Caco-2 (cell line): ENCODE measurements around the gene HIPK2. TPM values are rescaled to one million over a fixed set of nuclear protein-coding genes. Genes with fewer than 3 reads are reported as not detected.

Experiments used
- BruUV-seq: library from RNA; stranded (reverse); fragments of 400-500 nt; replicated peaks from 2 replicates; lab custom pipeline; 2021; lab: Mats Ljungman, UMichigan
- CTCF ChIA-PET: fragments of 300-600 bp; sonication (Branson Sonifier 250); formaldehyde crosslinking; loops from one replicate; lab custom pipeline; 2022; ENCODE audit warnings: antibody characterized with exemption; lab: Charles Lee
- POLR2A ChIA-PET: fragments of 300-600 bp; sonication (Branson Sonifier 250); formaldehyde crosslinking; loops from one replicate; lab custom pipeline; 2022; ENCODE audit warnings: antibody characterized with exemption; lab: Charles Lee
- DNase-seq, 2 experiments: peaks; one replicate each; pipeline versions ENCODE4 v3.0.0 to v3.0.0-alpha.2; 2020 to 2022
- H3K27me3 ChIP-seq: replicated peaks from 2 replicates; pipeline ENCODE4 v1.6.0; 2011; ENCODE audit warnings: low read length; ENCODE audit not compliant: control insufficient read depth, insufficient read depth
- H3K36me3 ChIP-seq: 2 replicates; pipeline ENCODE4 v1.5.1; 2011; ENCODE audit warnings: low read length; ENCODE audit not compliant: control insufficient read depth, insufficient read depth
- H3K4me1 ChIP-seq: fragments of 250-450 bp; sonication (Bioruptor Pico); 2 replicates; pipeline ENCODE4 v1.5.1; 2020; ENCODE audit warnings: mild to moderate bottlenecking
- H3K4me3 ChIP-seq: 2 replicates; pipeline ENCODE4 v1.5.1; 2011; ENCODE audit warnings: low read depth, mild to moderate bottlenecking, control low read depth, low read length
- H3K9me3 ChIP-seq: fragments of 250-450 bp; sonication (Bioruptor Pico); 2 replicates; pipeline ENCODE4 v1.5.1; 2020; ENCODE audit warnings: mild to moderate bottlenecking, moderate library complexity
- H3K27ac Mint-ChIP-seq: one replicate; pipeline ENCODE4 v1.8.0; 2022; ENCODE audit warnings: mixed read lengths; ENCODE audit not compliant: unreplicated experiment
- H3K27me3 Mint-ChIP-seq: one replicate; pipeline ENCODE4 v1.8.0; 2022; ENCODE audit warnings: mixed read lengths; ENCODE audit not compliant: insufficient read depth, unreplicated experiment
- H3K36me3 Mint-ChIP-seq: one replicate; pipeline ENCODE4 v1.8.0; 2022; ENCODE audit warnings: mild to moderate bottlenecking, mixed read lengths; ENCODE audit not compliant: insufficient read depth, unreplicated experiment
- H3K4me1 Mint-ChIP-seq: one replicate; pipeline ENCODE4 v1.8.0; 2022; ENCODE audit warnings: low read depth, mixed read lengths; ENCODE audit not compliant: unreplicated experiment
- H3K4me3 Mint-ChIP-seq: one replicate; pipeline ENCODE4 v1.8.0; 2022; ENCODE audit warnings: mild to moderate bottlenecking, moderate library complexity, mixed read lengths; ENCODE audit not compliant: unreplicated experiment
- H3K9me3 Mint-ChIP-seq: one replicate; pipeline ENCODE4 v1.8.0; 2022; ENCODE audit warnings: mixed read lengths; ENCODE audit not compliant: unreplicated experiment
- intact Hi-C: fragments of 100-400 bp; cut with micrococcal nuclease; formaldehyde crosslinking; loops from one replicate; pipeline ENCODE4 v1.10.0; 2022; ENCODE audit not compliant: unreplicated experiment
- total RNA-seq: library from RNA; stranded (reverse); gene quantifications from 2 replicates; pipeline ENCODE4 v1.2.3, GENCODE V29; 2022
- TF ChIP-seq, protein P1 (sequence below), 2 experiments: fragments of 200-600 bp in 1 of 2; IDR thresholded peaks; 1 replicate in 1 of 2; 2 replicates in 1 of 2; pipeline versions ENCODE4 v1.5.1 to v1.8.0; 2011 to 2022; ENCODE audit warnings: antibody characterized with exemption in 1 of 2, control low read depth in 1 of 2, inconsistent platforms in 1 of 2, low read depth in 1 of 2, low read length in 1 of 2, mild to moderate bottlenecking in 1 of 2, moderate library complexity in 1 of 2; ENCODE audit not compliant: insufficient read depth in 1 of 2, severe bottlenecking in 1 of 2, unreplicated experiment in 1 of 2

HIPK2 gene
- total RNA-seq, 1 experiment from 2014 or later: 42.8 TPM

DNA sequence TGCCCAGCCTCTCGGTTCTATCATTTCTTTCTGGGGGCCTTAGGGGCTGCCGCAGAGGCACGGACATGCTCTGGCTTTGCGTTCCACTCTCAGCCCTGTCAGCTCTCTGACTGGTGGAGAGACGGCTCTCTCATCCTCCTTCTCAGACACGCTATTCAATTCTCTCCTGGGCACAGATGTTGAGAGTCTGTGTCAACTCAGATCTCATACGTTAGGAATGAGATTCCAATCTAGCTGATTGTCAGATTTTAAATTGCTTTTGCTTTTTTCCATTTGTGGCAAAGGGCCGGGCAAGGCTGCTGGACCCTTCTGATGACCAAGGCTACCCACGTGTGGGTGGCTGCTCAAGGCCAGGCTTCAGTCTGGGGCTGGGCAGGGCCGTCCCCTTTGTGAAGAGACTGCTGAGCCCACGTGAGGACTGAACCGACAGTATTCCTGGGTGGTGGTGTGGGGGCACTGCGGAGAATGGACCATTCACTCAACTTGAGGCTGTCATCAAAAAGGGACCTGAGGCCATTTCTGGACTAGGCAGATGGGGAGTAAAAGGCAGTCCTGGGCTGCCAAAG lies 182.8 kb downstream of the HIPK2 start:
- Histone ChIP-seq H3K9me3 (no peaks in the 10 kb centered on the region), H3K36me3 (peaks cover 4% of the 10 kb centered on the region), H3K27me3 (no peaks in the 10 kb centered on the region), H3K4me3 (no peak overlapping the region), H3K4me1 (no peaks in the 10 kb centered on the region)
- no peaks in the 10 kb centered on the region for H3K9me3 Mint-ChIP-seq
- H3K4me3 Mint-ChIP-seq: no peak overlapping the region
- no peaks in the 10 kb centered on the region for H3K4me1 Mint-ChIP-seq
- ChIA-PET POLR2A (no interaction called here), CTCF (no interaction called here)
- intact Hi-C loops: no loop called here
- H3K27ac Mint-ChIP-seq: no peak overlapping the region
- no peak for DNase-seq
- H3K36me3 Mint-ChIP-seq: peaks cover 10% of the 10 kb centered on the region
- TF ChIP-seq, protein P1, sequence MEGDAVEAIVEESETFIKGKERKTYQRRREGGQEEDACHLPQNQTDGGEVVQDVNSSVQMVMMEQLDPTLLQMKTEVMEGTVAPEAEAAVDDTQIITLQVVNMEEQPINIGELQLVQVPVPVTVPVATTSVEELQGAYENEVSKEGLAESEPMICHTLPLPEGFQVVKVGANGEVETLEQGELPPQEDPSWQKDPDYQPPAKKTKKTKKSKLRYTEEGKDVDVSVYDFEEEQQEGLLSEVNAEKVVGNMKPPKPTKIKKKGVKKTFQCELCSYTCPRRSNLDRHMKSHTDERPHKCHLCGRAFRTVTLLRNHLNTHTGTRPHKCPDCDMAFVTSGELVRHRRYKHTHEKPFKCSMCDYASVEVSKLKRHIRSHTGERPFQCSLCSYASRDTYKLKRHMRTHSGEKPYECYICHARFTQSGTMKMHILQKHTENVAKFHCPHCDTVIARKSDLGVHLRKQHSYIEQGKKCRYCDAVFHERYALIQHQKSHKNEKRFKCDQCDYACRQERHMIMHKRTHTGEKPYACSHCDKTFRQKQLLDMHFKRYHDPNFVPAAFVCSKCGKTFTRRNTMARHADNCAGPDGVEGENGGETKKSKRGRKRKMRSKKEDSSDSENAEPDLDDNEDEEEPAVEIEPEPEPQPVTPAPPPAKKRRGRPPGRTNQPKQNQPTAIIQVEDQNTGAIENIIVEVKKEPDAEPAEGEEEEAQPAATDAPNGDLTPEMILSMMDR (IDR thresholded peaks at IDR 0.05; ENCODE audit: insufficient read depth in 1 of 2, low read depth in 1 of 2, low read length in 1 of 2, severe bottlenecking in 1 of 2, unreplicated experiment in 1 of 2): no peak
- BruUV-seq: no TSS peak
- no peaks in the 10 kb centered on the region for H3K27me3 Mint-ChIP-seq

DNA sequence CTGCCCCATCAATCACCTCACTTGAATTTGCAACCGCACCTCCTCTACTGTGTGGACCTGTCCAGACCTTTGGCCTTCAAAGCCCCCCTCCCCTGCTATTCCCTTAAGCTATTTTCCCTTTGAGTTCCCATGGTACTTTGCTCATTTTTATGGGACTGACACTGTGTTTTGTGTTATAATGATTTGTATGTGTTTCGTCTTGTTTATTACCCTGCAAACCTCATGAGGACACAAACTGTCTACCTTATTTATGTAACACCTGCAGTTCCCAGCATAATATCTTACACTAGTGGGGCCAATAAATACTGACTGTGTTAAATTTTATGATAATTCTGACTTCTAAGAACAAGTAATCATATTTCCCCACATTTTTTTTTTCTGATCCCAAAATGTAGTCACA lies 183.7 kb downstream of the HIPK2 start:
- Mint-ChIP-seq H3K4me3 (no peak overlapping the region), H3K9me3 (no peaks in the 10 kb centered on the region), H3K27me3 (no peaks in the 10 kb centered on the region), H3K36me3 (peaks cover 10% of the 10 kb centered on the region), H3K27ac (no peak overlapping the region), H3K4me1 (no peaks in the 10 kb centered on the region)
- intact Hi-C loops: no loop called here
- Histone ChIP-seq H3K36me3 (peaks cover 4% of the 10 kb centered on the region), H3K9me3 (no peaks in the 10 kb centered on the region), H3K4me3 (no peak overlapping the region), H3K4me1 (no peaks in the 10 kb centered on the region), H3K27me3 (no peaks in the 10 kb centered on the region)
- ChIA-PET CTCF (interaction anchor here (0.6 to 1.5 kb wide), 2 partner anchors 8 to 86 kb away, joined by 3 to 6 read pairs; no protein-coding TSS in a partner anchor), POLR2A (no interaction called here)
- DNase-seq: no peak
- no TSS peak for BruUV-seq
- TF ChIP-seq, protein P1 (IDR thresholded peaks at IDR 0.05; ENCODE audit: insufficient read depth in 1 of 2, low read depth in 1 of 2, low read length in 1 of 2, severe bottlenecking in 1 of 2, unreplicated experiment in 1 of 2): no peak

DNA sequence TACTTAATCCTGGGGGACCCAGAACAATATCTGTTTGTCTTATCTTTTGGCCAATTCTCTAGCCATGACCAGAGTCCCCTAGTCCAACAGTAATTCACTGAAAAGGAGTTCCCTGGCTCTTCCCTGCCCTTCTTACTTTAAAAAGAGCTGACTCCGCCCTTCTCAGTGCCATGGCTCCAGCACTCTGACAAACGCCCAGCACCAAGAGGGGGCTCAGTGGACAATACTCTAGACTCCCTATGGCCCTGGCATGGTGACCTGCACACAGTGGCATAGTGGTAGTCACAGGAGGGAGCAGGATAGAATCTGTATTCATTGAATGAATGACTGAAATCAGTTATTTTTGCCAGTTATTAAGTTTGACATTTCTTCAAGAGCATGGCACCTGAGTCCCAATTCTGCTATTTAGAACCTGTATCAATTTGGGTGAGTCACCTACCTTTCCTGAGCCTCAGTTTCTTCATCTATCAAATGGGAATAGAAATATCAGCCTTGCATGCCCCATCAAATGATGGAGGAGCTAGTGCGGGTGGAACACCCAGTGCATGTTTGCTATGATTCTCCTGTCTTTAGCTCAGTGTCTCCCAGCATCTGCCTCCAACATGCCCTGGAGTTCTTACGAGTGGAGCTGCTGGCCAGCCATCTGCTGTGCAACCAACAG lies 184.9 kb downstream of the HIPK2 start:
- BruUV-seq: no TSS peak
- intact Hi-C loops: no loop called here
- no peak for DNase-seq
- Histone ChIP-seq H3K36me3 (peaks cover 4% of the 10 kb centered on the region), H3K9me3 (no peaks in the 10 kb centered on the region), H3K4me1 (no peaks in the 10 kb centered on the region), H3K4me3 (no peak overlapping the region), H3K27me3 (no peaks in the 10 kb centered on the region)
- CTCF ChIA-PET: interaction anchor here (1.5 kb wide), 1 partner anchor 9 kb away, joined by 6 read pairs; no protein-coding TSS in a partner anchor
- no peaks in the 10 kb centered on the region for H3K4me1 Mint-ChIP-seq
- POLR2A ChIA-PET: no interaction called here
- H3K27ac Mint-ChIP-seq: no peak overlapping the region
- H3K36me3 Mint-ChIP-seq: peaks cover 10% of the 10 kb centered on the region
- H3K4me3 Mint-ChIP-seq: no peak overlapping the region
- TF ChIP-seq, protein P1 (IDR thresholded peaks at IDR 0.05; ENCODE audit: insufficient read depth in 1 of 2, low read depth in 1 of 2, low read length in 1 of 2, severe bottlenecking in 1 of 2, unreplicated experiment in 1 of 2): no peak
- no peaks in the 10 kb centered on the region for H3K9me3 Mint-ChIP-seq
- H3K27me3 Mint-ChIP-seq: no peaks in the 10 kb centered on the region
